Glomerular visceral epithelial cell (primary cell): Measurements from ENCODE around the gene KAZALD1.
"Not testable (repeated sequence)": the region's sequence is repeated elsewhere in the genome, so short reads cannot be mapped to it uniquely, and the experiment has no call there.

ENCODE experiments used
- DNase-seq: peaks from one replicate; pipeline ENCODE4 v3.0.0-alpha.2; 2016; ENCODE audit errors: extremely low spot score

The KAZALD1 gene

DNA sequence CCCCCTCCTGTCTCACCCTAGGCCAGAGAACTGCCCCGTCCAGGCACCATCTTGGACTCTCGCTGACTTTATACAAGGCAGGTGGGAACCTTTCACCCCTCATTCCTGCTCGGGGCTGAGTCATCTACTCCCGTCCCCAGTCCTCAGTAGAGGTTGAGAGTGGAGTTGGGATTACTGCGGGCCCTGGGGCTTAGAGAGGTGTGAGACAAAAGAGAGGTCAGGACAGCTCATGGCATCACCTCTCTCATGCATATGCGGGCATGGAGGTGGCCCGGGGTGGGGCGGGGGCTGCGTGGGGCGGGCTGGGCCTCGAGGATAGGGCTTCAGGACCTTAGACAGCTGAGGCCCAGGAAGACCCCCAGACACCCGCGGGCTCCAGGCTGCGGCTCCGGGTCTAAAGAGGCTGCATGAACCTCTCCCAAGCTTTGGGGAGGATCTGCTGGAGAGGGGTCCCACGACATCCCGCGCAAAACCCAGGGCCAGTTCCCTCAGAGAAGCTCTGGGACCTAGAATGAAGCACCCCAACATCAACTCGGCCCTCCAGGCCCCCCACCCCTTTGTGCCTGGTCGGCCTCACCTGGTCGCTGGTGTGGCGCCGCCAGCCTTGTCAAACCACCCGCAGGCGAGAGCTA, 31.2 kb upstream of the KAZALD1 start:
- DNase-seq, result no peak

- peak; percentile 96 for DNase-seq
These were observed 30.5 kb upstream of the KAZALD1 start, which contains the start of the genes PDZD7 and SFXN3 for GRCh38 chr10:101031128-101031795. TSS of gene PDZD7 (minus strand) at chr10:101031129. CDS start at chr10:101030219, 910 bp downstream. TSS of gene SFXN3 (plus strand) at chr10:101031234. CDS start at chr10:101034695, 3,461 bp downstream.

DNA sequence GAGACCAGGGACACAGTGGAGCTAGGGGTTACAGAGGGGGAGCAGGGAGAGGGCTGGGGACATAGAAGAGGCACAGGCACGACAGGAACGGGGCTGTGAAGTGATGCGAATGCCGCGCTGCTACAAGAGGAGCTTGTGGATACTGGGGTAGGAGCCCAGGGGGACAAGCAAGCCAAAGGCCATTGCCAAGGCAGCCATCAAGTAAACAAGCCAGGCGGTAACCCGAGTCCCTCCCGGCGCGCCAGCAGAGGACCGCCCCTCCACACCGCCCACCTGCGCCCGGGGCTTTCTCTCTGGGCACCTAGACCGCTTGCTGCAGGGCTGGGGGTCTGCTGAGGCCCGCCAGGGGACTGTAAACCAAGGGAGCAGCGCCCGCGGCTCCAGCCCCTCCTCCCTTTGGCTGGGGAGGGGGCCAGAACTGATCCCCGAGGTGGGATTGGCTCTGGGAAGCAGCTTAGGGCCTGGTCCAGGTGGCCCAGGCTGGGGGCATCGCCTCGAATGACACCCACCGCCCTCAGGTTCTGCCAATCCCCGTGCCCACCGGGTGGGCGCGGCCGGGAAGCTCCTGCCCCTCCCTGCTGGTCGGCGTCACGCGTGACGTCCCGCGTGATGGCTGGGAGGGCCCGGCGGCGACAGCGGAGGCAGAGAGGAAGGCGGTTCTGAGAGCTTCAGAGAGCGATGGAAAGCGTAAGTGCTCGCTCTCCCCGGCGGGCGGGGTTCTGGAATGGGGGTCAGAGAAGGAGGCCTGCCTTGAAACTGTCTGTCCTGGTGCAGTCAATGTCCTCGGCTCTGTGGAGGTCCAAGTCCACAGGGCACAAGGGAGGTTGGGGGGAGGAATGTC, 29.8 kb upstream of the KAZALD1 start:
- DNase-seq, result peak; percentile 70

- peak; percentile 88 for DNase-seq
These were observed 29.1 kb upstream of the KAZALD1 start for GRCh38 chr10:101032637-101033224.

GRCh38 chr10:101033276-101033675, 28.5 kb upstream of the KAZALD1 start:
- DNase-seq, result no peak

DNA sequence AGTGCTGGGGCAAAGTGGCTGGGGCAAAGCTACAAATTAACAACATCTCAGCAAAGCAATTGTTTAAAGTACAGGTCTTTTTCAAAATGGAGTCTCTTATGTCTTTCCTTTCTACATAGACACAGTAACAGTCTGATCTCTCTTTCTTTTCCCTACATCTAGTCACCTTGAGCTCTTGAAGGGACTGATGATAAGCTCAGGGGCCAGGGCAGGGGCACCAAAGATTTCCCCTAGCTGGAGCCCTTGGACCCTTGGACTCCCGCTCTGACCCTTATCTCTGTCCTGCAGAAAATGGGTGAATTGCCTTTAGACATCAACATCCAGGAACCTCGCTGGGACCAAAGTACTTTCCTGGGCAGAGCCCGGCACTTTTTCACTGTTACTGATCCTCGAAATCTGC, 27.4 kb upstream of the KAZALD1 start:
- not testable (repeated sequence) for DNase-seq

DNA sequence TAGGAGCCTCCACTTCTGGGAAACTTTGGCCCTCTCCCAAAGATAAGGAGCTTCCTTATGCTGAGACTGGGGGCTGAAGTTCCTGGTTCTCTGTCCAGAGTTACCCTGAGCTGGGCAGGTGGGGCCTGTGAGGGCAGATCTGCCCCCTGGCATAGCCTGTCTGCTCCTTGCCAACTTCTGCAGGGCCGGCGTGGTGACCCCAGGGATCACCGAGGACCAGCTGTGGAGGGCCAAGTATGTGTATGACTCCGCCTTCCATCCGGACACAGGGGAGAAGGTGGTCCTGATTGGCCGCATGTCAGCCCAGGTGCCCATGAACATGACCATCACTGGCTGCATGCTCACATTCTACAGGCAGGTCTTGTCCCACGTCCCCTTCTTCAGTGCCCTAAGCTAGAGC, 26.5 kb upstream of the KAZALD1 start:
- DNase-seq, result no peak

- no peak for DNase-seq
These were observed 25.7 kb upstream of the KAZALD1 start for GRCh38 chr10:101035916-101036702.

DNA sequence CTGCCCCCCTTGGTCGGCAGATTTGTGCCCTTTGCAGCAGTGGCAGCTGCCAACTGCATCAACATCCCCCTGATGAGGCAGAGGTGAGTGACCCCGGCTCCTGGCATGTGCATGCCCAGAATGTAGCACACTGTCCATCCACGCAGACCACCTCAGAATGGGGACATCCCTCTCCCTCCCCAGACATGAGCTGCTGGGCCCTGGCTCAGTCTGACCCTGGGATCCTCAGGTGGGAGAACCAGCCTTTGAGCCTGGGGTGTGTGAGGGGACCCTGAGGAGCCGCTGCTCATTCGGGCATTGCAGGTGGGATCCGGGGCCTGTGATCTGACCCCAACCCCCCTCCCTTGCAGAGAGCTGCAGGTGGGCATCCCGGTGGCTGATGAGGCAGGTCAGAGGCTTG, 25.1 kb upstream of the KAZALD1 start:
- no peak for DNase-seq

DNA sequence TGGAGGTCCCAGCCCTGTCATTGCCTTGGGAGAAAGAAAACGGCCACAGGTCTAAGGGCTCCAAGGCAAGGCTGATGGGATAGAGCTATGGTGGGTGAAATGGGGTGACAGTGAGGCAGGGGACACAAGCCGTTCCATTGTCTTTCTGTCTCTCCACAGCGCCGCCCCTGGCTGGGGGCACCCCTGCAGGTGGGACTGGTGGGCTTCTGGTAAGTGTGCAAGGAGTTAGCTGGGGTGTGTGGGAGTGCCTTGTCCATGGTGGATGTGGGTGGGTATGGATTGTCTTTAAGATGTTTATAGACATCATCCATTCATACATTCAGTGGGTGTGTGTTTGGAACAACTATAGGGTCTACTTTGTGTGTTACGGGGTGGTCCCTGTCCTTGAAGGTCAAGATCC, 23.3 kb upstream of the KAZALD1 start:
- DNase-seq, result no peak

- no peak for DNase-seq
These were observed 21.7 kb upstream of the KAZALD1 start for GRCh38 chr10:101040061-101040460.

GRCh38 chr10:101040851-101041250, 20.9 kb upstream of the KAZALD1 start:
- DNase-seq, result no peak

GRCh38 chr10:101041252-101041761, 20.5 kb upstream of the KAZALD1 start:
- DNase-seq, result peak; percentile 88

DNA sequence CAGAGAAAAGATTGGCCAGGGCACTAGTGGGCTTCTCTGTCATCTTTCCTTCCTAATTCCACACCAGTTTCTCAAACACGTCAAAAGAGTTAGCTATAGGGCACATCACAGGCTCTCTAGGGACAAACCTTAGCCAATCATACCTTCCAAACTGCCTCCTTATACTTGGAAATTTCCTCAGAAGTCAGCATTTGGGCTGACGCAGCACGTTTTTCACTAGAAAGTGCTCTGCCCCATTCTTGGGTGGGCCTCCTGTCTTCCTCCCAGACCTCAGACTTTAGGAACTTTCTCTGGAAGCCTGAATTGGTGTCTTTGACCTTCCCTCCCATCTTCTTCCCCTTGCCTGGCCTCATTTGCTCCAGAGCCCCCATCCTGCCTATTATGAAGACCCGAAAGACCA, 19.7 kb upstream of the KAZALD1 start:
- no peak for DNase-seq

- peak; percentile 99 for DNase-seq
These were observed 19.0 kb upstream of the KAZALD1 start for GRCh38 chr10:101042667-101043362.

DNA sequence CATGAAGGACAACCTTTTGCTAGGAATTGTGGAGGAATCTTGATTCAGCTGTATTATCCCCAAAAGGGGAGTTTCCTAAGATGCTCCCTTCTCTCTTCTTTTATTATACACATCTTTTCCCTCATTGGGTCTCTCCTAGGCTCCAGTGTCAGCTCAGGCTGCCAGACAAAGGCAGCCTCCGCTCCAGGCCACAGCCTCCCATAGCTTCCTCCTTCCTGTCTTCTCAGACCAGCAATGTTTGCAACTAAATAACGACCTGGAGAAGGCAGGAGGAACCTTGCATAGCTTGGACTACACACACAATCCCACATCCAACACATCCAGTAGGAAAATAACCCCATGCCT, 18.5 kb upstream of the KAZALD1 start:
- DNase-seq, result no peak

GRCh38 chr10:101044117-101044516, 17.7 kb upstream of the KAZALD1 start:
- no peak for DNase-seq

DNA sequence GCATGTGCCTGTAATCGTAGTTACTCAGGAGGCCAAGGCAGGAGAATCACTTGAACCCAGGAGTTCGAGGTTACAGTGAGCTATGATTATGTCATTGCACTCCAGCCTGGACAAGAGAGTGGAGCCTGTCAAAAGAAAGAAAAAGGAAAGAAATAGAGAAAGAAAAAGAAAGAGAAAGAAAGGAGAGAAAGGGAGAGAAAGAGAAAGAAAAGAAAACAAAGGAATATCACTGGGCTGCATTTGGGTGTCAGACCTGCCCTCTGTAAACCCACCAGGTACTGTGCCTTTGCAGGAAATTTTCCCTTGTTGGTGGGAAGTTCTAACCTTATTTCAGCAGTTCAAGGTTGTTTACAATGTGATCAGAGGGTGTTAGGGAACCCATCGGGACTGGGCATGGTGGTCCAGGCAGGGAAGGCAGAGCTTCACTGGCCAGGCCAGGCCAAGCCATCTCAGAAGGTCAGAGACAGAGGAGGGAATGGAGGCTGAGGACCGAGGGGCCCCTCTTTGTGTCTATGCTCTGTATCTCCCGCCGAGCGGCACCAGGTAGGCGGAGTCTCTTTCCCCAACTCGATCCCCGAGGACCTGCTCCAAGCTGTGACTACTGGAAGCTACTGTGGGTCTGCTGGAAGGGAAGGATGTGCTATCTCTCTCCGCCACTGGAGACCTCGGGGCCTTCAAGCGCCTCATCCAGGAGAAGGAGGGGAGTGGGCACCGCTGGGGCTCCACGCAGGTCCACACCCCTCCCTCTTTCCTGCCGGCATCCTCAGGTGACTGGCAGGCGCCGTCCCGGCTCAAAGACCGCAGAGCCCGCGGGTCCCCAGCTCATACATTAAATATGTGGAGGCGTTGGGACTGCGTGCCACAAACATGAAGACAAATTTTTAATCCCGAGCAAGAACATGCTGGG, 15.2 kb upstream of the KAZALD1 start:
- DNase-seq, result no peak

DNA sequence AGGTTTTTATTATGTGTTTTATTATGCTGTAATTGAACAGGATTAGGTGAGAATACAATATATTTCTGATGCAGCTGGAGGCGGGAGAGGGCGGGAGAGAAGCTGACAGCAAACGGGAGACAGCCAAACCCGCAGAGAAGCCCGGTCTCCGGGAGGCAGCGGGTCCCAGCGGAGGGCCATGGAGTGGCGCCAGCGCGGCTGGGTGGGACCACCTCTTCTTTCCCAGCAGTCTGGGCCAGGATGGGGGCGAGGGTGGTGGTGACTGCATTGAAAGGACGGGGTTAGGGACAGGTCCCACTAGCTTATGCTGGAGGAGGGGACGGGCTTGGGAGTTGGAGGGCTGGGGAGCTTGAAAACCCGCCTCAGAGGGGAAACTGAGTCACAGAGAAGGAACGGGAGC, 14.5 kb upstream of the KAZALD1 start:
- DNase-seq, result no peak
